Measurements from ENCODE around the gene BRSK2.

DNA sequence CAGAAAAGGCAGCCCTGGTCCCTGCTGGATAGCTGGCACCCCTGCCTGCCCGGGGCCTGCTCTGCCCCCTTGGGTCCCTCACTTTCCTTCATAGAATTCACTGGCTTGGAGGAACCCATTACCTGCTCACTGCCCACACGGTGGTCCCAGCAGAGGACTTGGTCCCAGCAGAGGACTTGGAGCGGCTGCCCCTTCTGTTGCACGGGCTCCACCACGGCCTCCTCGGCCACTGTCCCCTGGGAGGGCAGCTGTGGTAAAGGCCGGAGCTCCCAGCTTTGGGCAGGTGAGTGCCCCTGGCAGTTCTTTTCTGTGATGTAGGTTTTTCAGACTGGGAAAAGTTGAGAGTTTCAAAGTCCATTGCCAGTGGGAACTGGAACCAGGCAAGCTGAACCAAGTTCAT is 25.9 kb downstream of the BRSK2 start:
- TF ChIP-seq EP300 (IDR thresholded peaks at IDR 0.05) (no peak), POLR2AphosphoS5 (IDR thresholded peaks at IDR 0.05) (no peak), POLR2A (IDR thresholded peaks at IDR 0.05) (no peak)
- TF ChIP-seq, protein P1, sequence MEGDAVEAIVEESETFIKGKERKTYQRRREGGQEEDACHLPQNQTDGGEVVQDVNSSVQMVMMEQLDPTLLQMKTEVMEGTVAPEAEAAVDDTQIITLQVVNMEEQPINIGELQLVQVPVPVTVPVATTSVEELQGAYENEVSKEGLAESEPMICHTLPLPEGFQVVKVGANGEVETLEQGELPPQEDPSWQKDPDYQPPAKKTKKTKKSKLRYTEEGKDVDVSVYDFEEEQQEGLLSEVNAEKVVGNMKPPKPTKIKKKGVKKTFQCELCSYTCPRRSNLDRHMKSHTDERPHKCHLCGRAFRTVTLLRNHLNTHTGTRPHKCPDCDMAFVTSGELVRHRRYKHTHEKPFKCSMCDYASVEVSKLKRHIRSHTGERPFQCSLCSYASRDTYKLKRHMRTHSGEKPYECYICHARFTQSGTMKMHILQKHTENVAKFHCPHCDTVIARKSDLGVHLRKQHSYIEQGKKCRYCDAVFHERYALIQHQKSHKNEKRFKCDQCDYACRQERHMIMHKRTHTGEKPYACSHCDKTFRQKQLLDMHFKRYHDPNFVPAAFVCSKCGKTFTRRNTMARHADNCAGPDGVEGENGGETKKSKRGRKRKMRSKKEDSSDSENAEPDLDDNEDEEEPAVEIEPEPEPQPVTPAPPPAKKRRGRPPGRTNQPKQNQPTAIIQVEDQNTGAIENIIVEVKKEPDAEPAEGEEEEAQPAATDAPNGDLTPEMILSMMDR (IDR thresholded peaks at IDR 0.05): no peak

Data from gastroesophageal sphincter (tissue), 3 donors.